HEK293 (cell line): Measurements from ENCODE around the gene SURF1.

Experiments
- CTCF ChIA-PET: fragments of 350-600 bp; formaldehyde crosslinking; extraction: SDS; loops from one replicate; lab custom pipeline; 2021; ENCODE audit warnings: antibody characterized with exemption; lab: Yijun Ruan, JAX
- POLR2A ChIA-PET: fragments of 300-600 bp; formaldehyde crosslinking; extraction: SDS; loops from one replicate; lab custom pipeline; 2020; ENCODE audit warnings: antibody characterized with exemption, inconsistent platforms; lab: Yijun Ruan, JAX
- H3K27ac ChIP-seq: fragments of 200-500 bp; sonication (Bioruptor generic); 2 replicates; pipeline ENCODE4 v1.5.1; 2014; ENCODE audit warnings: low read depth, low read length, control low read depth, inconsistent platforms; ENCODE audit errors: extremely low read depth
- H3K36me3 ChIP-seq, 2 experiments: fragments of 200-500 bp in 1 of 2; sonication (Bioruptor generic) in 1 of 2; 1 replicate in 1 of 2; 2 replicates in 1 of 2; pipeline ENCODE4 v1.5.1; 2014 to 2017; ENCODE audit warnings: inconsistent platforms in 2 of 2, low read length in 2 of 2; ENCODE audit not compliant: control insufficient read depth in 2 of 2, insufficient read depth in 1 of 2
- H3K4me1 ChIP-seq: fragments of 200-500 bp; sonication (Bioruptor generic); 2 replicates; pipeline ENCODE4 v1.5.1; 2014; ENCODE audit warnings: mild to moderate bottlenecking, low read length, inconsistent platforms; ENCODE audit not compliant: control insufficient read depth, insufficient read depth
- H3K4me3 ChIP-seq: 2 replicates; pipeline ENCODE4 v1.5.1; 2011; ENCODE audit warnings: low read depth, mild to moderate bottlenecking, control low read depth, low read length, moderate library complexity
- H3K9me3 ChIP-seq: fragments of 200-500 bp; sonication (Bioruptor generic); 2 replicates; pipeline ENCODE4 v1.5.1; 2014; ENCODE audit warnings: low read depth, low read length, inconsistent platforms; ENCODE audit not compliant: control insufficient read depth, insufficient read depth
- EGR2 ChIP-seq: fragments of 450-650 bp; formaldehyde crosslinking; IDR thresholded peaks from 2 replicates; pipeline ENCODE4 v1.5.1; 2016; ENCODE audit warnings: low read depth, missing biosample characterization, missing genetic modification characterization
- GLIS1 ChIP-seq: fragments of 450-650 bp; formaldehyde crosslinking; IDR thresholded peaks from 2 replicates; pipeline ENCODE4 v1.5.1; 2016; ENCODE audit warnings: missing biosample characterization, missing genetic modification characterization
- HOXA7 ChIP-seq: sonication (generic); formaldehyde crosslinking; IDR thresholded peaks from 2 replicates; pipeline ENCODE4 v1.8.1; 2022; ENCODE audit warnings: missing genetic modification reagents, borderline replicate concordance
- KLF7 ChIP-seq: fragments of 450-650 bp; formaldehyde crosslinking; IDR thresholded peaks from 2 replicates; pipeline ENCODE4 v1.5.1; 2016; ENCODE audit warnings: missing biosample characterization, missing genetic modification characterization, borderline replicate concordance
- SCRT1 ChIP-seq: fragments of 450-650 bp; formaldehyde crosslinking; IDR thresholded peaks from 2 replicates; pipeline ENCODE4 v1.5.1; 2016; ENCODE audit warnings: missing biosample characterization, missing genetic modification characterization, borderline replicate concordance
- TCF7L2 ChIP-seq: IDR thresholded peaks from 2 replicates; pipeline ENCODE4 v1.6.1; 2011; ENCODE audit warnings: low read depth, mild to moderate bottlenecking, inconsistent platforms, low read length, moderate library complexity, borderline replicate concordance
- ZBTB20 ChIP-seq: fragments of 450-650 bp; formaldehyde crosslinking; IDR thresholded peaks from 2 replicates; pipeline ENCODE4 v1.5.1; 2016; ENCODE audit warnings: missing biosample characterization, missing genetic modification characterization
- ZEB2 ChIP-seq: fragments of 450-650 bp; formaldehyde crosslinking; IDR thresholded peaks from 2 replicates; pipeline ENCODE4 v1.5.1; 2016; ENCODE audit warnings: missing biosample characterization, missing genetic modification characterization
- ZFP41 ChIP-seq: fragments of 450-650 bp; formaldehyde crosslinking; IDR thresholded peaks from 2 replicates; pipeline ENCODE4 v1.5.1; 2016; ENCODE audit warnings: missing biosample characterization, missing genetic modification characterization, borderline replicate concordance
- ZFP69B ChIP-seq: fragments of 450-650 bp; formaldehyde crosslinking; IDR thresholded peaks from 2 replicates; pipeline ENCODE4 v1.5.1; 2016; ENCODE audit warnings: missing biosample characterization, missing genetic modification characterization
- ZIC2 ChIP-seq: fragments of 450-650 bp; formaldehyde crosslinking; IDR thresholded peaks from 2 replicates; pipeline ENCODE4 v1.5.1; 2016; ENCODE audit warnings: missing biosample characterization, missing genetic modification characterization
- ZNF132 ChIP-seq: fragments of 450-650 bp; formaldehyde crosslinking; IDR thresholded peaks from 2 replicates; pipeline ENCODE4 v1.5.1; 2017; ENCODE audit warnings: missing biosample characterization, missing genetic modification characterization, borderline replicate concordance
- ZNF174 ChIP-seq: fragments of 450-650 bp; formaldehyde crosslinking; IDR thresholded peaks from 2 replicates; pipeline ENCODE4 v1.5.0; 2017; ENCODE audit warnings: missing biosample characterization, mild to moderate bottlenecking, missing genetic modification characterization
- ZNF19 ChIP-seq: fragments of 450-650 bp; formaldehyde crosslinking; IDR thresholded peaks from 2 replicates; pipeline ENCODE4; 2016; ENCODE audit warnings: missing biosample characterization, missing genetic modification characterization, low read depth
- ZNF223 ChIP-seq: fragments of 450-650 bp; formaldehyde crosslinking; IDR thresholded peaks from 2 replicates; pipeline ENCODE4 v1.5.1; 2016; ENCODE audit warnings: missing biosample characterization, missing genetic modification characterization
- ZNF335 ChIP-seq: fragments of 450-650 bp; formaldehyde crosslinking; conservative IDR thresholded peaks from 2 replicates; pipeline ENCODE4 v1.5.1; 2016; ENCODE audit warnings: missing biosample characterization, missing genetic modification characterization
- ZNF473 ChIP-seq: fragments of 450-650 bp; formaldehyde crosslinking; IDR thresholded peaks from 2 replicates; pipeline ENCODE4 v1.5.1; 2017; ENCODE audit warnings: missing biosample characterization, missing genetic modification characterization
- ZNF514 ChIP-seq: fragments of 450-650 bp; formaldehyde crosslinking; IDR thresholded peaks from 2 replicates; pipeline ENCODE4 v1.5.1; 2016; ENCODE audit warnings: missing biosample characterization, missing genetic modification characterization
- ZNF624 ChIP-seq: fragments of 450-650 bp; formaldehyde crosslinking; IDR thresholded peaks from 2 replicates; pipeline ENCODE4 v1.5.1; 2017; ENCODE audit warnings: missing biosample characterization, missing genetic modification characterization
- ZNF664 ChIP-seq: fragments of 450-650 bp; formaldehyde crosslinking; IDR thresholded peaks from 2 replicates; pipeline ENCODE4 v1.5.1; 2016; ENCODE audit warnings: missing biosample characterization, missing genetic modification characterization
- ZSCAN16 ChIP-seq: fragments of 450-650 bp; formaldehyde crosslinking; IDR thresholded peaks from 2 replicates; pipeline ENCODE4 v1.5.1; 2016; ENCODE audit warnings: missing biosample characterization, missing genetic modification characterization
- ZSCAN30 ChIP-seq: fragments of 450-650 bp; IDR thresholded peaks from 2 replicates; pipeline ENCODE4 v1.5.1; 2018; ENCODE audit warnings: missing biosample characterization, mild to moderate bottlenecking, missing genetic modification characterization, moderate library complexity
- TF ChIP-seq, protein P1 (sequence below): fragments of 450-650 bp; formaldehyde crosslinking; conservative IDR thresholded peaks from 2 replicates; pipeline ENCODE4 v1.5.1; 2016; ENCODE audit warnings: low read depth, missing biosample characterization, missing genetic modification characterization
- TF ChIP-seq, protein P2 (sequence below): fragments of 450-650 bp; formaldehyde crosslinking; IDR thresholded peaks from 2 replicates; pipeline ENCODE4 v1.5.1; 2017; ENCODE audit warnings: missing biosample characterization, missing genetic modification characterization
- TF ChIP-seq, protein P3 (sequence below): fragments of 450-650 bp; formaldehyde crosslinking; IDR thresholded peaks from 2 replicates; pipeline ENCODE4 v1.5.1; 2017; ENCODE audit warnings: missing biosample characterization, missing genetic modification characterization

SURF1 gene

DNA sequence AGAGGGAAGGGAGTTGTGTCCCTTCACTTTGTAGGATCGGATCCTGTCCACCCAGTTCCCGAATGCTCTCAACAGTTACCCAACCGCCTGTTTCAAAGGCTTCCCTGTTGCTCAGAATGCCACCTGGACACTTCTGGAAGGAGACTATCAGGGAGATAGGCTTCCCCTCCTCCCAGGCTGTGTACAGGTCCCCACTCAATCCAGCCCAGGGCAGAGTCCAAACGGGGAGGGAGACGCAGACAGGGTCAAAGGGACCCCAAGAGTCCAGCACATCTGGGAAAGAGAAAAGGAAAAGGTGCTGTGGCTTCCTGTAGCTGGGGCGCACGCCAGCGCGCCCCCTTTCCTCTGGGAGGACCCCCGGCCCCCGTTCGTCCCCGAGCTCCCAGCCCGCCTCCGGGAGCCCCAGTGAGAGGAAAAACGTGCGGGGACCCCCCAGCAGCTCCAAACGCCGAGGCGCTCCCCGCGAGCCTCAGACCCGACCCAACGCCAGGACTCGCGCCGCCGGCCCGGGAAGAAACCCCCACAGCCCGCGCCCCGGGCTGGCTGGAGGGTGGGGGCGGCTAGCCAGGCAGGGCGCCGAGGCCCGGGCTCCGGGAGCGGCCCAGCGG lies 18.9 kb upstream of the SURF1 start (continued):
- no peak for TF ChIP-seq ZNF624
- TF ChIP-seq SCRT1 (tag by site-specific recombination) = 0 out of 2 replicates have a peak, but pooled peaks have one; percentile 39
- TF ChIP-seq ZBTB20 (tag by site-specific recombination) = peak; percentile 83
- TF ChIP-seq ZNF514 (tag by site-specific recombination) = no peak
- TF ChIP-seq, protein P1, sequence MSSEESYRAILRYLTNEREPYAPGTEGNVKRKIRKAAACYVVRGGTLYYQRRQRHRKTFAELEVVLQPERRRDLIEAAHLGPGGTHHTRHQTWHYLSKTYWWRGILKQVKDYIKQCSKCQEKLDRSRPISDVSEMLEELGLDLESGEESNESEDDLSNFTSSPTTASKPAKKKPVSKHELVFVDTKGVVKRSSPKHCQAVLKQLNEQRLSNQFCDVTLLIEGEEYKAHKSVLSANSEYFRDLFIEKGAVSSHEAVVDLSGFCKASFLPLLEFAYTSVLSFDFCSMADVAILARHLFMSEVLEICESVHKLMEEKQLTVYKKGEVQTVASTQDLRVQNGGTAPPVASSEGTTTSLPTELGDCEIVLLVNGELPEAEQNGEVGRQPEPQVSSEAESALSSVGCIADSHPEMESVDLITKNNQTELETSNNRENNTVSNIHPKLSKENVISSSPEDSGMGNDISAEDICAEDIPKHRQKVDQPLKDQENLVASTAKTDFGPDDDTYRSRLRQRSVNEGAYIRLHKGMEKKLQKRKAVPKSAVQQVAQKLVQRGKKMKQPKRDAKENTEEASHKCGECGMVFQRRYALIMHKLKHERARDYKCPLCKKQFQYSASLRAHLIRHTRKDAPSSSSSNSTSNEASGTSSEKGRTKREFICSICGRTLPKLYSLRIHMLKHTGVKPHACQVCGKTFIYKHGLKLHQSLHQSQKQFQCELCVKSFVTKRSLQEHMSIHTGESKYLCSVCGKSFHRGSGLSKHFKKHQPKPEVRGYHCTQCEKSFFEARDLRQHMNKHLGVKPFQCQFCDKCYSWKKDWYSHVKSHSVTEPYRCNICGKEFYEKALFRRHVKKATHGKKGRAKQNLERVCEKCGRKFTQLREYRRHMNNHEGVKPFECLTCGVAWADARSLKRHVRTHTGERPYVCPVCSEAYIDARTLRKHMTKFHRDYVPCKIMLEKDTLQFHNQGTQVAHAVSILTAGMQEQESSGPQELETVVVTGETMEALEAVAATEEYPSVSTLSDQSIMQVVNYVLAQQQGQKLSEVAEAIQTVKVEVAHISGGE (tag by site-specific recombination) = peak; percentile 23; the same call in 1 of the 2 replicates
- no peak for TF ChIP-seq KLF7 (tag by site-specific recombination)
- peak; percentile 65 for TF ChIP-seq ZNF335 (tag by site-specific recombination)
- no peak for TF ChIP-seq ZNF132 (tag by site-specific recombination)
- no peak for TF ChIP-seq ZSCAN30 (tag by site-specific recombination)
- TF ChIP-seq EGR2 (tag by site-specific recombination) = no peak

DNA sequence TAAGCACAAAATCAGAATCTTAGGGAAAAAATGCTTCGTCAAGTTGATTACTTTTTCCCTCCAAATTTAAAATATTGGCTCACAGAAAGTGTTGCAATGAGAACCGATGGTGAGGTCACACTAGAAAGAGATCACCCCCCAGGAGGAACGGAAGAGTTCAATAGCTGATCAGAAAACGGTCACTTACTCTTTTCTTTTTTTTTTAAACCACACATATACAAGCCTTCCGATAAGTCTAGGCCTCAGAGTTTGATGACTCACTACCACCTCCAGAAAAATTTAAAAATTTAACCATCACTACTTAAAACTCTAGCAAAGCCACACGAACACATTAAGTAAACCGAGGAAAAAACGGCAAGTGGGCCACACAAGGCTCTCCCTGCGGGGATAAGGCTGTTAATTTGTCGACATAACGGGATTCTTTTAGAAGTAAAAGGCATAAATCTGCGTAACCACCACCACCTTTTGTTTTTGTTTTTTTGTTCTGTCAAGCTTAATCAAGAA lies 18.4 kb upstream of the SURF1 start:
- TF ChIP-seq GLIS1 (tag by site-specific recombination) (peak; percentile 40; the same call in 1 of the 2 replicates), ZEB2 (peak; percentile 38; the same call in 1 of the 2 replicates), ZIC2 (tag by site-specific recombination) (no peak), ZNF664 (0 out of 2 replicates have a peak, but pooled peaks have one; percentile 24)
- H3K36me3 ChIP-seq = peaks cover 7 to 38% of the 10 kb centered on the region in 2 experiments; a peak in 2 of 3 replicates
- ChIA-PET POLR2A (interaction anchor here (0.9 to 3.9 kb wide), 7 partner anchors 9 to 110 kb away, joined by 3 to 18 read pairs (median 3); partner anchors contain the start of genes MED22, RPL7A, SURF1 and SURF2), CTCF (interaction anchor here (0.6 to 2.4 kb wide), 9 partner anchors 11 to 1362 kb away, joined by 3 to 8 read pairs (median 3); partner anchors contain the start of genes SURF1 and SURF2)
- peak overlapping the region; percentile 57 for H3K4me3 ChIP-seq
- H3K9me3 ChIP-seq = no peaks in the 10 kb centered on the region
- H3K4me1 ChIP-seq = peaks cover 5% of the 10 kb centered on the region
- no peak overlapping the region for H3K27ac ChIP-seq

DNA sequence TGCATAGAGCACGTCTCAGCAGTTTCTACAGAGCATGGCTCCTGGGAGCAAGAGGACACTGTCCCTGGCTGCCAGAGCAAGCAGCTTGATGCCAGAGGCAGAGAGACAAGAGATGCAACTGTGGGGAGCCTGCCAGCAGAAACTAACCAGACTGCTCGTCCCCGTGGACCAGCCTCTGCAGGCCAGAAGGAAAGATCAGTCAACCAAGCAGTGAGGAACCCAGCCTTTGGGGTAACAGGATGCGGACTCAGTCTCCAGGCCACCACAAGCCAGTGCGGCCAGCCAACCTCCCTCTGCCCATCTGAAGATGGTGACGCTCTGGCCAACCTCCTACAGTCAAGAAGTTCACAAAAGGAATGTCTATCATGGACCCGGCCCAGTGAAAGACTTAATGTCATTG lies 15.9 kb upstream of the SURF1 start:
- peaks cover 7 to 57% of the 10 kb centered on the region in 2 experiments; a peak in 2 of 3 replicates for H3K36me3 ChIP-seq
- POLR2A ChIA-PET = interaction anchor here (1.1 to 3.9 kb wide), 7 partner anchors 7 to 87 kb away, joined by 4 to 24 read pairs (median 11); partner anchors contain the start of genes CACFD1, MED22, RPL7A and SURF1
- TF ChIP-seq, protein P2, sequence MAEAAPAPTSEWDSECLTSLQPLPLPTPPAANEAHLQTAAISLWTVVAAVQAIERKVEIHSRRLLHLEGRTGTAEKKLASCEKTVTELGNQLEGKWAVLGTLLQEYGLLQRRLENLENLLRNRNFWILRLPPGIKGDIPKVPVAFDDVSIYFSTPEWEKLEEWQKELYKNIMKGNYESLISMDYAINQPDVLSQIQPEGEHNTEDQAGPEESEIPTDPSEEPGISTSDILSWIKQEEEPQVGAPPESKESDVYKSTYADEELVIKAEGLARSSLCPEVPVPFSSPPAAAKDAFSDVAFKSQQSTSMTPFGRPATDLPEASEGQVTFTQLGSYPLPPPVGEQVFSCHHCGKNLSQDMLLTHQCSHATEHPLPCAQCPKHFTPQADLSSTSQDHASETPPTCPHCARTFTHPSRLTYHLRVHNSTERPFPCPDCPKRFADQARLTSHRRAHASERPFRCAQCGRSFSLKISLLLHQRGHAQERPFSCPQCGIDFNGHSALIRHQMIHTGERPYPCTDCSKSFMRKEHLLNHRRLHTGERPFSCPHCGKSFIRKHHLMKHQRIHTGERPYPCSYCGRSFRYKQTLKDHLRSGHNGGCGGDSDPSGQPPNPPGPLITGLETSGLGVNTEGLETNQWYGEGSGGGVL (tag by site-specific recombination) = no peak
- TF ChIP-seq ZIC2 (tag by site-specific recombination) (no peak), ZFP41 (tag by site-specific recombination) (no peak), ZNF174 (no peak), ZNF473 (tag by site-specific recombination) (no peak), ZBTB20 (tag by site-specific recombination) (no peak), ZSCAN16 (no peak), ZFP69B (tag by site-specific recombination) (no peak), ZNF223 (tag by site-specific recombination) (no peak), ZNF19 (tag by site-specific recombination) (no peak), ZNF624 (no peak), TCF7L2 (no peak), HOXA7 (CRISPR knock-in tag) (no peak)
- TF ChIP-seq, protein P3, sequence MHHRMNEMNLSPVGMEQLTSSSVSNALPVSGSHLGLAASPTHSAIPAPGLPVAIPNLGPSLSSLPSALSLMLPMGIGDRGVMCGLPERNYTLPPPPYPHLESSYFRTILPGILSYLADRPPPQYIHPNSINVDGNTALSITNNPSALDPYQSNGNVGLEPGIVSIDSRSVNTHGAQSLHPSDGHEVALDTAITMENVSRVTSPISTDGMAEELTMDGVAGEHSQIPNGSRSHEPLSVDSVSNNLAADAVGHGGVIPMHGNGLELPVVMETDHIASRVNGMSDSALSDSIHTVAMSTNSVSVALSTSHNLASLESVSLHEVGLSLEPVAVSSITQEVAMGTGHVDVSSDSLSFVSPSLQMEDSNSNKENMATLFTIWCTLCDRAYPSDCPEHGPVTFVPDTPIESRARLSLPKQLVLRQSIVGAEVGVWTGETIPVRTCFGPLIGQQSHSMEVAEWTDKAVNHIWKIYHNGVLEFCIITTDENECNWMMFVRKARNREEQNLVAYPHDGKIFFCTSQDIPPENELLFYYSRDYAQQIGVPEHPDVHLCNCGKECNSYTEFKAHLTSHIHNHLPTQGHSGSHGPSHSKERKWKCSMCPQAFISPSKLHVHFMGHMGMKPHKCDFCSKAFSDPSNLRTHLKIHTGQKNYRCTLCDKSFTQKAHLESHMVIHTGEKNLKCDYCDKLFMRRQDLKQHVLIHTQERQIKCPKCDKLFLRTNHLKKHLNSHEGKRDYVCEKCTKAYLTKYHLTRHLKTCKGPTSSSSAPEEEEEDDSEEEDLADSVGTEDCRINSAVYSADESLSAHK (tag by site-specific recombination) = no peak

More for the DNA sequence above, 15.9 kb upstream of the SURF1 start:
- Histone ChIP-seq H3K4me1 (no peaks in the 10 kb centered on the region; the same call in 1 of the 2 replicates), H3K9me3 (no peaks in the 10 kb centered on the region), H3K27ac (no peak overlapping the region), H3K4me3 (no peak overlapping the region)
- CTCF ChIA-PET = interaction anchor here (0.6 to 2.4 kb wide), 4 partner anchors 13 to 221 kb away, joined by 3 to 9 read pairs (median 6); no protein-coding TSS in a partner anchor
